GM21423 (cell line): Measurements from ENCODE around the gene AP2A2.
"Not testable (repeated sequence)": the region's sequence is repeated elsewhere in the genome, so short reads cannot be mapped to it uniquely, and the experiment has no call there.

Experiments
- ATAC-seq: cut with Tn5 transposase; IDR thresholded peaks from one replicate; pipeline ENCODE4 v1.9.1; 2021; ENCODE audit warnings: mild to moderate bottlenecking, moderate library complexity; ENCODE audit not compliant: unreplicated experiment

Gene AP2A2

DNA sequence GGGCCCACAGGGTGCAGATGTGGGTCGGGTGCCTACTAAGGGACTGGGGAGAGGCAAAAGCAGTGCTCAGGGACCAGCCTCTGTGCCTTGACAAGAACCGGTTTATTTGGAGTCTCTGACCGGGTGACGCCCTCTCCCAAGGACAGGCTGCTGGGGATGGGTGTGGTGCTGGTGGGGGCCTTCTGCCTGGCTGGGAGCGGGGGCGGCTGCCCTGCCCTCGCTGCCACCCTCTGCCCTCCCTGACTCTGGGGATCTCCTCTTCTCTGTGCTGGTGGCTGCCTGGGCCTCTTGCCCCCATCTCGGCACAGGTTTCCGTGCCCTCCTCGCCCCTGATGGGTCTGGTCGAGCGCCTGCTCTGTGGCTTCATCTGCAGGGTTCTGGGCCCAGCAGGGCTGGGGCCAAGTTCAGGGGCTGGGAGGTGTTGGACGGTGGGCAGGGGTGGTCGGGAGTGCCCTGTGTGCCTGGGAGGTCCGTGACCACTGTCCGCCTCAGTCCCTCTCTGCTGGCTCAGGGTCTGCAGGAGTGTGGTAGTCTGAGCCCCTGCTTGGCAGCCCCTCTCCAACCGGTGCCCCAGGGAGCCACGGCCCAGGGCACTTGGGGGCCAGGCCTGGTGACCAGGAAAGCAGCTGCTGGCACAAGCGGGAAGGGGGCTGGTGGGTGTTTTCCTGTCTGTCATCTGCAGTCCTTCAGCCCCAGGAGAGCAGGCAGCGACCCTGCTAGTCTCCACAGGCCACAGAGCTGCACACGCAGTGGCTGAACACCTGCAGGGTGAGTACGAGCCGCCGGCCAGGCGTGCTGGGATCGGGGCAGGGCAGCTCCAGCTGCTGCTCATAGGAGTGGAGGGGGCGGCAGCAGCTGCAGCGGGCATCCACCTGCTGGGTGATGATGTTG is 87.3 kb downstream of the AP2A2 start:
- ATAC-seq, result no peak

DNA sequence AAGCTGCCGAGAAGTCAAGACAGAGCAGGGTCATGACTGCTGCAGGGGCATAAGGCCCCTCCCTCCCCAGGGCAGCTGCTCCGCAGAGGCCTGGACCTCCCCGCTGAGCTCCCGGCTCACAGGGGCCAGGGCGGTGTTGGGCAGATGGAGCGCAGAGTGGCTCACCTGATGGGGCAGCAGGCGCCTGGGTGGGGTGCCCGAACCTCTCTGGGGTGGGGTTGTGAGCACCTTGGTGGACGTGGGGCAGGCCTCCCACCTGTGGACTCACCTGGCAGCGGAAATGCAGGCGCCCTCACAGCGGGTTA is 87.9 kb downstream of the AP2A2 start:
- ATAC-seq, result no peak

DNA sequence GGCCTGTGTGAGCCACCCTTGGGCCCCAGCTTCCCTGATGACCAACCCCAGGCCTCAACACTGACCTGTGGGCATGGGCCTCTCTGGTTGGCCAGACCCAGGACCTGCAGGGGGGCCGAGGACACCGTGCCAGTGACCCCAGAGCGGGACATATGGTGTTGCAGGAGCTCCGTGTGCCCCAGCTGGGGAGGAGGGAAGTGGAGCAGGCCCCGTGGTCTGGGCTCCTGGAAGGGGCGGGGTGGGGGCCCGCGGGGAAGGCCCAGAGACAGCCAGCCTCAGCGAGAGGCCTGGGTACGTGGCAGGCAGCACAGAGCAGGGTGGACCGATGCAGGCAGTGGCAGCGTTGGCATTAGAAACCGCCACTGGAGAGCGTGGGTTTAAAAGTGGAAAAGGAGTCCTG is 88.6 kb downstream of the AP2A2 start:
- no peak for ATAC-seq

DNA sequence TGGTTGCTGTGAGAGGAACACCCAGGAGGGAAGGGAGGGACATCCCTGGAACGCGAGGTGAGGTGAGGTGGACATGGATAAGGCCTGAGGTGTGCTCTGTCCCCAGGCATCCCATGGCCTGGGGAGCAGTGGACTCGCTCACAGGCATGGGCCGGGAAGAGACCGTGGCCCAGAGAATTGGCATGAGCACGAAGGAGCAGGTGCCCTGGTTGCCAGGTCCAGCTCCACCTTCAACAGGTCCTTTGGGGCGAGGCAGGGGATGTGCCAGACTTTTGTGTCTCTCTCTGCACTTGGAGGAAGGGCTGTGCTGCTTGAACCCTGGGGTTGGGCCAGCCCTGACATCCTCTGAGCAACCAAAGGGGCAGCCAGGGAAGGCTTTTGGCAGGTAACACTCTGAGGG is 89.4 kb downstream of the AP2A2 start:
- ATAC-seq, result no peak

DNA sequence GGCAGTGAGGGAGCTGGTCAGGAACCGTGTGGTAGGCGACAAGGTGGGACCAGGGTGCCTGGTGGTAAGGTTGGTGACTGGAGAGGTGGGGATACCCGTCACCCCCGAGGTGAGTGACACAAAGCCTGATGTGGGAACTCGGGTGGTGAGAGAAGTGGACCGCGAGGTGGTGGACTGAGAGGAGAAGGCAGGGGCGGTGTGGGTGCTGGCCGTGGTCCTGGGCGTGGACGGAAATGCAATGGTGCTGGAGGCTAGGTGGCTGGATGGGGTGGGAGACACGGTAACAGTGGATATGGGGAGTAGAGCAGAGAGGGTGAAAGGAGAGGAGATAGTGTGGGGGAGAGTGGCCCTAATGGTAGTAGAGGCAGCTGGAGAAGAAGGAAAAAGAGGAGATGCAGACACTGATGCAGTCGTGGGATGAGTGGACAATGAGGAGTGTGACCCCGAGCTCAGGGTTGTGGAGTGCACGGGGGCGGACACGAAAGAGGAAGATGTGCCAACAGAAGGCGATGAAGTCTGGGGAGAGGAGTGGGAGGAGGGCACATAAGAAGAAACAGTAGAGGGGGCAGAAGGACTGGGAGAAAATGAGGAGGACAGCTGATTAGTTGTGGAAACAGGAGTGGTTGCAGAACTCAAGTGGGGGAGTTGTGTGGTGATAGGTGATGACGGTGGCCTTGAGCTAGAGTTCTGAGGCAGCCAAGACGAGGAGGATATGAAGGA is 90.3 kb downstream of the AP2A2 start:
- no peak for ATAC-seq

DNA sequence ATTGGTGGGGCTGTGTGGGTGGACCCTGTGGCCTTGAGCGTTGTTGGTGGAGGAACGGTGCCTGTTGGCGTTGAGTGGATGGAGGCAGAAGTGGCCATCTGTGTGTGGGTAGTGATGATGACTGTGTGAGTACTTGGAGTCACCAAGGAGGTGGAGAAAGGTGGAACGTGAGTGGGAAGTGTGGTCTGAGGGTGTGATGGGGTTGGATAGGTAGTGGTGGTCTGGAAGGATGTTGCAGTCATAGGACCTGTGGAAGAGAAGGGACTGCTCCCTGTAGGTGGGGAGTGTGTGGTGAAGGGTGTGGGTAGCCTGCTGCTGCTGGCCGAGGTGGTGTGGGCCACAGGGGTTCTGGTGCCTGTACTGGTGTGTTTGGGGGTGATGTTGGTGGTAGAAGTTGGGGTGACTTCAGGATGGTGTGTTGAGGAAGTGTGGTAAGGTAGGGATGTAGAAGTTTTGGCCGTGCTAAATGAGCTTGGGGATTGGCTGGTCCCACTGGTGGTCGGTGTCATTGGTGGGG is 91.0 kb downstream of the AP2A2 start:
- ATAC-seq, result not testable (repeated sequence)

DNA sequence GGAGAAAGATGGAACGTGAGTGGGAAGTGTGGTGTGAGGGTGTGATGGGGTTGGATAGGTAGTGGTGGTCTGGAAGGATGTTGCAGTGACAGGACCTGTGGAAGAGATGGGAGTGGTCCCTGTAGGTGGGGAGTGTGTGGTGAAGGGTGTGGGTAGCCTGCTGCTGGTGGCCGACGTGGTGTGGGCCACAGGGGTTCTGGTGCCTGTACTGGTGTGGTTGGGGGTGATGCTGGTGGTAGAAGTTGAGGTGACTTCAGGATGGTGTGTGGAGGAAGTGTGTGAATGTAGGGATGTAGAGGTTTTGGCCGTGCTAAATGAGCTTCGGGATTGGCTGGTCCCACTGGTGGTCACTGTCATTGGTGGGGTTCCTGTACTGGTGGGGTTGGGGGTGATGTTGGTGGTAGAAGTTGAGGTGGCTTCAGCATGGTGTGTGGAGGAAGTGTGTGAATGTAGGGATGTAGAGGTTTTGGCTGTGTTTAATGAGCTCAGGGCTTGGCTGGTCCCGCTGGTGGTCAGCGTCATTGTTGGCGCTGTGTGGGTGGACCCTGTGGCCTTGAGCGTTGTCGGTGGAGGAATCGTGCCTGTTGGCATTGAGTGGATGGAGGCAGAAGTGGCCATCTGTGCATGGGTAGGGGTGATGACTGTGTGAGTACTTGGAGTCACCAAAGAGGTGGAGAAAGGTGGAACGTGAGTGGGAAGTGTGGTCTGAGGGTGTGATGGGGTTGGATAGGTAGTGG is 91.8 kb downstream of the AP2A2 start:
- ATAC-seq, result no peak

DNA sequence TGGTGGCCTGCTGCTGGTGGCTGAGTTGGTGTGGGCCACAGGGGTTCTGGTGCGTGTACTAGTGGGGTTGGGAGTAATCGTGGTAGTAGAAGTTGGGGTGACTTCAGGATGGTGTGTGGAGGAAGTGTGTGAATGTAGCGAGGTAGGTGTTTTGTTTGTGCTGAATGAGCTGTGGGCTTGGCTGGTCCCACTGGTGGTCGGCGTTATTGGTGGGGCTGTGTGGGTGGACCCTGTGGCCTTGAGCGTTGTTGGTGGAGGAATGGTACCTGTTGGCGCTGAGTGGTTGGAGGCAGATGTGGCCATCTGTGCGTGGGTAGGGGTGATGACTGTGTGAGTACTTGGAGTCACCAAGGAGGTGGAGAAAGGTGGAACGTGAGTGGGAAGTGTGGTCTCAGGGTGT is 92.4 kb downstream of the AP2A2 start:
- no peak for ATAC-seq

DNA sequence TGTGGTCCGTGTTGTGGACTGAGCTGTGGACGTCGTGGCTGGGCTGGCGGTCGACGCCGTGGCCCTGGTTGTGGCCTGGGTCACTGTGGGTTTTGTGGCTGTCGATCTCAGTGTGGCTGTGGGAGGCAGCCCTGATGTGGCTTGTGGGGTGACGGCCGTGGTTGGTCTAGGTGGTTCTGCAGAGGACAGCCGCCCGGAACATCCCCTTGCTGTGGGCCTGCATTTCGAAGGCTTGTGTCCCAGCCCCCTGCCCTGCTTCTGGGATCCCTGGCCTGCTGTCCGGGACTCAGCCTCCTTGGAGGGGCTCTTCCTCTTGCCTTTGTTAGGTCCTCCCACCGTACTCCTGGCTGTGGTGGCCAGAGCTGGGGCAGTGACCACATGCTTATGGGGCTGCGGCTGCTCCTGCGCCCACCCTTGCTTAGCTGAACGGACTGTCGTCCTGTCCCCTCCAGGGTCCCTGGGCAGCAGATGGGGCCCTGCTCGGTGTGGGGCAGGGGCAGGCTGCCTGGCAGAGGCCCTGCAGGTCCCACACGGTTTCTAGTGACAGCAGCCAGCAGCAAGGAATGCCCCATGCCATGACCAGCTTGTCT is 93.7 kb downstream of the AP2A2 start:
- ATAC-seq, result no peak

DNA sequence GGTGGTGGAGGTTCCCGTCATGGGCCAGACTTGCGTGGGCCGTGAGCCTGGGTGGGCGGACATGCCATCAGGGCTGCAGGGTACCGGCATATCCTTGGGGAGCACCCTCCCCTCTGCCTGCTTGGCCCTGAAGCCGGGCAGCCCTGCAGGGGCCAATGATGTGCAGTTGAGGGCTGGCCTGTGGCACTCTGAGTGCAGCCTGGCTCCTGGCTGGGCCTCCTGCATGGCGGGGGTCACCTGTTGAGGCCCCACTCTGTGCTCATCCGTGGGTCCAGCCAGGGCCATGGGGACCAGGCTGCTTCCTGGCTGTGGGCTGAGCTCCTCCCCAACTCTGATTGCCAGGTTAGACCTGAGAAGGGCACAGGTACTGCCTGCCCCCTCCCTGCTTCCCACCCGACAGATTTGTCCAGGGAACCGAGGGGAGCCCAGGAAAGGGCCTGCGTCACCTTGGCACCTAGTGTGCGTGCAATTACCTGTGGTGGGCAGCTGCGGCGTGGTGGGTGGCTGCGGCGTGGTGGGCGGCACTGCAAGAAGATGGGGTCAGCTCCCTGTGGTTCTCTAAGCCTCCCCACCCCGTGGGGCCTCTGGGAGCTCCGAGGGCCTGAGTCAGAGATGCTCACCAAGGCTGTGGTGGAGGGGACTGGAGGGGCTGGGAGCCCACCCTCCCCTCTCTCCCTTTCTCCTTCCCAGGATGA is 94.7 kb downstream of the AP2A2 start:
- ATAC-seq, result no peak

DNA sequence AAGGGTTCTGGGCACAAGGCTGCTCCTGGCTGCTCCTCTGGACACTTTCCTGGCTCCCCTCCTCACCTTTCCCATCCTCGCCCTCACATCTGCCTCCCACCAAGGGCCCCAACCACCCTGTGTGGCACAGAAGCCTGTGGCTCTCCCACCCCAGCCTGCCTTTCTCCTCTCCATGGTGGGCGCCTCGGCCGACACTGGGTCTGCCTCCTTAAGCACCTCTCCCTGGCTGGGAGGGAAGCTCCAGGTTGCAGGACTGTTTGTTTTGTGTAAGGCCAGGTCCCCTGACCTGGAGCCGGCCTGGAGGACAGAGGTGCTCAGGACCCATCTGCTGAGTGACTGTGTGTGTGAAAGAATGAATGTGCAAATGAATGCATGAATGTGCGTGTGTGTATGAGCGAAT is 96.7 kb downstream of the AP2A2 start:
- ATAC-seq, result no peak

DNA sequence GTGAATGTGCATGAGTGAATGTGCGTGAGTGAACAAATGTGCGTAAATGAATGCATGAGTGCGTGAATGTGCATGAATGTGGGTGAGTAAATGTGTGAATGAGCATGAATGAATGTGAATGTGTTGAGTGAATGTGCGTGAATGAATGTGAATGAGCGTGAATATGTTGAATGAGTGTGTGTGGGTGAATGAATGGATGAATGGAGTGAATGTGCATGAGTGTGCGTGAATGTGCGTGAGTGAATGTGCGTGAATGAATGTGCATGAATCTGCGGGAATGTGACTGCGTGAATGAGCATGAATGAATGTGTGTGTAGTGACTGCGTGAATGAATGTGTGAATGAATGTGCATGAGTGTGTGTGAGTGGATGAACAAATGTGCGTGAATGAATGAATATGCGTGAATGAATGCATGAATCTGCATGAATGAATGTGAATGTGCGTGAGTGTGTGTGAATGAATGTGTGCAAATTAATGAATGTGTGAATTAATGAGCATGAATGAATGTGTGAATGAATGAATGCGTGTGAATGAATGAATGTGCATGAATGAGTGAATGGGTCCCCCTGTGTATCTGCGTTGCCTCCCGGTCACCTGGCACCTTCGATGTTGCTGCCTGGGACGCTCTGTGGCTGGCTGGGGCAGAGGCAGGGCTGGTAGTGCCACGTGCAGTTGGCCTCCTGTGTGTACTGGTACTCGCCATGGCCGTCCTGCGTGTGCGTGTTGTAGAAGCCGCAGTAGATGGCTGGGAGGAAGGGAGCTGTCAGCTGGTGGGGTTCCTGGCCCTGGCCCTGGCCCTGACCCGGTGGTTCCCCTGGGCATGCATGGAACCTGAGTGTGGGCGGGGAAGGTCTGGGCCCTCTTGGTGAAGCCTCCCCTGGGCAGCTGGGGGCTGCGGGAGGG is 97.5 kb downstream of the AP2A2 start:
- no peak for ATAC-seq

DNA sequence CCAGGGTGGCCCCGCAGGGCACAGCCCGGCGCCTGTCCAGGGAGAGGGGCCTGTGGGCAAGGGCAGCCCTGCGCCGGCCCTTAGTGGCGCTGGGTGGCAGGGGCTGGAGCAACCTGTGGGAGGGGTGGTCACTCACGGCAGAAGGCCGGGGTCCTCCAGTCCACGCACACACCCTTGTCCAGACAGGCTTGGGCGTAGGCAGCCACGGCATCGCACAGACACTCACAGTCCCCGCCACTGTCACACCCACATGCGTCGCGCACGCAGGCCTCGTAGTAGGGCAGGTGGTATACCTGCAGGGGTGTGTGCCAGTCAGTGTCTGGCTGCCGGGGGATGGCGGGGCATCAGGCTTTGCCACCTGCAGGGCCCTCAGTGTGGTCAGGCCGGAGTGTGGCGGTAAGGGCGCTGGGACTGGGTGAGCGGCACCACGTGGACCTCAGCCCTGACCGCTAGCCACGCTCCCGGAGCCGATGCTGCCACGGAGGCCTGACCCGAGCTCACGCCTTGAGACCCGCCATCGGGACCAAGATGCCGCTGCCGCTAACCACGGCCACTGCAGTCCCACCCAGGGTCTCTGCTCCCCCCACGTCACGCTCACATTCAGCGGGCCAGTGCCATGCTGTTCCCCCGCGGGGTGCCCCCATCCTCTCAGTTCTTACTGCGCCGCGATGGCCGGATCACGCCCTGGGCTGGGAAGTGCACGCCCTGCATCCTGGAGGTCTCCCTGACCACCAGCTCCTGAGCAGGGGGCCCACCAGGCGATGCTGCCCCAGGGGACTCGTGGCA is 98.3 kb downstream of the AP2A2 start:
- no peak for ATAC-seq

DNA sequence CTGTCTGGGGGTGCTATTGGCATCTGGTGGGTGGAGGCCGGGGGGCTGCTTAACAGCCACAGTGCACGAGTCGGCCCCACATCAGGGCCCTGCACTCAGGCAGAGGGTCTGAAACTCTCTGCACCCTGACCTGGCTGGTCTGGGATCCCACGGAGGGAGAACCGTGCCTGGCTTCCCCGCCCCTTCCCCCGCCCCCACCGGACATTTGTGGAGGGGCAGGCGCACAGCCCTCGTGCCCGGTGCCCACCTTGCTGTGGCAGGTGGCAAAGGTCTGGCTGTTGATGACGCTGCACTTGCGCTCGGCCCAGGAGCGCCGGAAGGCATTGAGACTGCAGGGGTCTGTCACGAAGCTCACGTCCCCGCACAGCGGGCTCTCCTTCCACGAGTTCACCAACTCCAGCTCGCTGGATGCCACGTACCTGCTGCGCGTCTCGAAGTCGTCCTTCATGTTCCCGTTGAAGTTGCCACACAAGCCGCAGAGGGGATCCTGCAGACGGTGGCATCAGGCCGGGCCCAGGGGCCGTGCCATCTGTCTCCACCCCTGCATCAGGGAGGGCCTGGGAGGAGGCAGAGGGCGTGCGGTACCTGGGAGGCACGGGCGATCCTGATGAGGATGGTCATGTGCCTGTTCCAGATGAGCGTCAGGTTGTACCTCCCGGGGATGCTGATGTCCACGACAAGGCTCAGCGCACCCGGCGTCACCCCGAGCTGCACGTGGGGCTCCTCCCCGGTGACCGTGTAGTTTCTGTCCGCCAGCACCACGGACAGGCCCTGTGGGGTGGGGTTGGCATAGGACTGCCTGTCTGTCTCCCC is 99.1 kb downstream of the AP2A2 start:
- no peak for ATAC-seq

DNA sequence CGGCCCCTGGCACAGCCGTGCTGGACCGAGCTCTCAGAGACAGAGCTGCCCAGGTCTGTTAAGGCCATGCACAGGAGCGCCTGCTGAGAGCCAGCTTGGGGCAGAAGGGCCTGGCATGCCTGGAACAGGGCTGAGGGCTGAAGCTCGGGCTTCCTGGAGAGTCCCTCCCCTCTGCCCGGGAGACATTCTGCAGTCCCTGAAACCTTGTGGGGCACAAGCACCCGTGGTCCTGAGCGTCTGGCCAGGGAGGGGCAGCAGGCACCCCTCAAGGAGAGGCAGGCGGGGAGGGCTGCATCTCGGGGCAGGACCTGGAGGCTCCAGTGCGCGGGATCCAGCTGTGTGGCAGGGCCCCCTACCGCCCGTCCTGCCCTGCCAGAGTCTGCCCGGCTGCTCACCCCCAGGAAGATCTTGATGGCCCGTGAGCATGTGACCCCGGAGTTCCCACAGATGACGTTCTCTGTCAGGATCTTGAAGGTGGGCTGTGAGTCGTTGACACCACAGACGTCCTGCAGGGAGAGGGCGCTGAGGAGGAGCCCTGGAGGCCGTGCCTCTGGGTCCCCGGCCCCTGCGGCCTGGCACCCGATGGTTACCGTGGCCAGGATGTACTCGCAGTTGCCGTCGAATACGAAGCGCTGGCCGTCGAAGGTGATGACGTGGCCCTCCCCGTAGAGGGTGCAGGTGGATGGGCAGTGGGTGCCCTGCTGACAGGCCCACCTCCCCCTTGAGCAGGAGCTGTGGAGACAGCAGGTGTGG is 99.9 kb downstream of the AP2A2 start:
- no peak for ATAC-seq

DNA sequence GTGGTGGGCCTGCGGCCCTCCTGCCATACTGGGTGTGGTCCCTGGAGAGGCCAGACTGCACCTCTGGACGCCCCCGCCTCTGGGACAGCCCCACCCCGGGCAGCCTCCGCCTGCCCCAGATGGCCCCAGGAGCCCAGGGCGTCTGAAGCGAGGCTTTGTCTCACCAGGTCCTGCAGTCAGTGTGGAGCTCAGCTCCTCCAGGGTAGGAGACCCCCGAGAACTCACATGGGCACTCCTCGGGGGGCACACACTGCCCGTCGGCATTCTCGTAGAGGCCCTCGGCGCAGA is 100.4 kb downstream of the AP2A2 start:
- ATAC-seq, result no peak

DNA sequence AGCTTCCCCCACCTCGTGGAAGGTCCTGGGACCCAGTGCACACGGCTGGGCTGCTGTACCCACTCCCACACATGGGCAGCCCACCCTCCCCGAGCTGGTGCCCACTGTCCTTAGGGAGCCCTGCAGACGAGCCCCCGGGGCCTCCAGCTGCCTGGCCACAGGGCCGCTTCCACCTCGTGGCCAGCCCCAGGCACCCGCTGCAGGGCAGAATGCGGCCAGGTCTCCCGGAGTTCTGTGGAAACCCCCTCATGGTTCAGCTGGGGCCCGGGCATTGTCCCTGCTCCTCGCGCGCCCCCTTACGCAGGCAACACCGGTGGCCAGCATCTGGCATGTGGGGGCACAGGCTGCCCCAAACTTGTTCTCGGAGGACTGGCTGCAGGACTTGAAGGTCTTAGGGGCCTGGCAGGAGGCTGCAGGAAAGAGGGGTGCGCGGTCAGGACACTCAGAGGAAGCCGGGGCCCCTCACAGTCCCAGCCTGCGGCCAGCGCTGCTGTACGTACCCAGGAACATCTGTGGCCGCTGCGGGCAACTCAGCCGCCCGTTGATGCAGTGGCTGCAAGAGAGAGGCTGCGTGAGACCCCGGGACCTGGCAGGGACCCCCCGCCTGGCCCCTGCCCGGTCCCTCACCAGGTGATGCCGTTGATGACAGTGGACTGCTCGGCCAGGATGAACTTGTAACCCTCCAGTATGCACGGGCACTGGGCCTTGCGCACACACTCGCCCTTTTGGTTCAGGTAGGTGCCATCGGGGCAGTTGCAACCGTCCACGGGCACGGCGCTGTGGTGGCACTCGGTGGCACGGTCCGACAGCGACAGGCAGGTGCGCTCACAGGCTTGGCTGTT is 101.2 kb downstream of the AP2A2 start:
- no peak for ATAC-seq
